Esophagus squamous epithelium (tissue), 5 donors: ENCODE data around the gene KIAA0930. TPM values are rescaled to one million over a fixed set of nuclear protein-coding genes. Genes with fewer than 3 reads are reported as not detected.
"Not testable (repeated sequence)": the region's sequence is repeated elsewhere in the genome, so short reads cannot be mapped to it uniquely, and the experiment has no call there.

Source experiments
- DNase-seq: peaks from one replicate; lab custom pipeline; 2025; lab: John Stamatoyannopoulos, UW
- H3K27ac ChIP-seq, 4 donors: fragments of 200-600 bp; sonication (generic); one replicate each; pipeline ENCODE4 v1.5.1; 2016 to 2019; ENCODE audit warnings: mild to moderate bottlenecking in 1 of 4
- H3K27me3 ChIP-seq, 4 donors: fragments of 200-600 bp; sonication (generic); 1 replicate in 3 of 4; 2 replicates in 1 of 4; pipeline versions ENCODE4 v1.5.1 to v1.6.0; 2017 to 2021; ENCODE audit warnings: antibody characterized with exemption in 1 of 4
- H3K36me3 ChIP-seq, 3 donors: fragments of 200-600 bp; sonication (generic); one replicate each; pipeline ENCODE4 v1.5.1; 2016 to 2019
- H3K4me1 ChIP-seq, 3 donors: fragments of 200-600 bp; sonication (generic); one replicate each; pipeline ENCODE4 v1.5.1; 2017 to 2019
- H3K4me3 ChIP-seq, 4 donors: fragments of 200-600 bp; sonication (generic); 1 replicate in 3 of 4; 2 replicates in 1 of 4; pipeline ENCODE4 v1.5.1; 2016 to 2019; ENCODE audit warnings: mild to moderate bottlenecking in 2 of 4, moderate library complexity in 1 of 4
- H3K9me3 ChIP-seq, 3 donors: fragments of 200-600 bp; sonication (generic); one replicate each; pipeline ENCODE4 v1.5.1; 2016 to 2019
- POLR2A ChIP-seq, 4 donors: fragments of 450-650 bp; IDR thresholded peaks; one replicate each; pipeline ENCODE4 v1.6.1; 2017; ENCODE audit warnings: antibody characterized with exemption in 4 of 4, mild to moderate bottlenecking in 4 of 4, moderate library complexity in 3 of 4
- WGBS, 2 donors: methylation state at CpG; one replicate each; pipeline ENCODE4 v1.1.5; 2018; 5-methylcytosine and 5-hydroxymethylcytosine counted together
- intact Hi-C: fragments of 100-400 bp; cut with DNase I; formaldehyde crosslinking; loops from one replicate; pipeline ENCODE4 v1.15.0; 2022
- total RNA-seq, 4 donors: library from RNA; depleted of rRNA; stranded (reverse); fragments of >200 nt; gene quantifications; one replicate each; pipeline ENCODE4 v1.1.0, GENCODE V29; 2016
- TF ChIP-seq, protein P1 (sequence below), 6 experiments: fragments of 450-650 bp in 4 of 6; fragments of 200-600 bp in 2 of 6; sonication (generic) in 2 of 6; IDR thresholded peaks; one replicate each; pipeline ENCODE4 v1.5.1; 2016 to 2019; ENCODE audit warnings: antibody characterized with exemption in 6 of 6, mild to moderate bottlenecking in 4 of 6, moderate library complexity in 4 of 6
- donor health status: DM: yes; HTN: yes; CAD: no.

The KIAA0930 gene
- total RNA-seq, 4 donors from 2014 or later, result 33.1 to 40.2 (median 38.1) TPM

DNA sequence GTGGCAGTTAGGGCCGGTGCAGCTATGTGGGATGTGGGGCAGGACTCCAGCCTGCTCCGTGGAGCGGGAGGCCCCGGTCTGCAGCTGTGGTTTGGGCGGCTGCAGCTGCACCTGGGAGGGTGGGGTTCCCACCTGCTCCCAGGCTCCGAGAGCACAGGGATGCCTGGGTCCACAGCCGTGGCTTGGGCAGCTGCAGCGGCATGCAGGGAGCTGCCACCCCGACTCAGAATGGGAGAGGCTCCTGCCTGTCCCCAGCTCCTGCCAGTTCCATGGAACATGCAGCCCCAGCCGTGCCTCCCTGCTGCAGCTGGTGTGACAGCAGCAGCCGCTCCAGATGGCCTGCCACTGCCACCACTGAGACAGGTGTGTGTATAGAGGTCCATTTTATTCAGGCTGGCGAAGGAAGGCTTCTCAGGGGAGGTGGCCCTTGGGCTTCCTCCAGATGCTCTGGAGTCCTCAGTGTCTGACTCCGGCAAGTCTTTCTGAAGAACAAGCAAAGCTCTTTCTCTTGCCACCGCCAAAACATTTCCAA is 22.3 kb upstream of the KIAA0930 start:
- peak overlapping the region in 3 of 4 donors; percentile 9 to 59 (median 55) for H3K27ac ChIP-seq
- H3K27me3 ChIP-seq, result no peaks in the 10 kb centered on the region
- no peaks in the 10 kb centered on the region for H3K36me3 ChIP-seq
- H3K9me3 ChIP-seq, result no peaks in the 10 kb centered on the region
- H3K4me1 ChIP-seq, result peaks cover 15 to 24% (median 16%) of the 10 kb centered on the region in 3 donors
- 60% methylated on average over 1 of the region's 14 CpGs; no CpG with 5 or more reads in 1 of the 2 donors for whole genome bisulfite sequencing, 2 donors
- H3K4me3 ChIP-seq, result no peak overlapping the region
- no peak for TF ChIP-seq POLR2A (IDR thresholded peaks at IDR 0.05)
- TF ChIP-seq, protein P1, sequence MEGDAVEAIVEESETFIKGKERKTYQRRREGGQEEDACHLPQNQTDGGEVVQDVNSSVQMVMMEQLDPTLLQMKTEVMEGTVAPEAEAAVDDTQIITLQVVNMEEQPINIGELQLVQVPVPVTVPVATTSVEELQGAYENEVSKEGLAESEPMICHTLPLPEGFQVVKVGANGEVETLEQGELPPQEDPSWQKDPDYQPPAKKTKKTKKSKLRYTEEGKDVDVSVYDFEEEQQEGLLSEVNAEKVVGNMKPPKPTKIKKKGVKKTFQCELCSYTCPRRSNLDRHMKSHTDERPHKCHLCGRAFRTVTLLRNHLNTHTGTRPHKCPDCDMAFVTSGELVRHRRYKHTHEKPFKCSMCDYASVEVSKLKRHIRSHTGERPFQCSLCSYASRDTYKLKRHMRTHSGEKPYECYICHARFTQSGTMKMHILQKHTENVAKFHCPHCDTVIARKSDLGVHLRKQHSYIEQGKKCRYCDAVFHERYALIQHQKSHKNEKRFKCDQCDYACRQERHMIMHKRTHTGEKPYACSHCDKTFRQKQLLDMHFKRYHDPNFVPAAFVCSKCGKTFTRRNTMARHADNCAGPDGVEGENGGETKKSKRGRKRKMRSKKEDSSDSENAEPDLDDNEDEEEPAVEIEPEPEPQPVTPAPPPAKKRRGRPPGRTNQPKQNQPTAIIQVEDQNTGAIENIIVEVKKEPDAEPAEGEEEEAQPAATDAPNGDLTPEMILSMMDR (IDR thresholded peaks at IDR 0.05), result no peak
- no peak for DNase-seq
- intact Hi-C loops, result no loop called here

DNA sequence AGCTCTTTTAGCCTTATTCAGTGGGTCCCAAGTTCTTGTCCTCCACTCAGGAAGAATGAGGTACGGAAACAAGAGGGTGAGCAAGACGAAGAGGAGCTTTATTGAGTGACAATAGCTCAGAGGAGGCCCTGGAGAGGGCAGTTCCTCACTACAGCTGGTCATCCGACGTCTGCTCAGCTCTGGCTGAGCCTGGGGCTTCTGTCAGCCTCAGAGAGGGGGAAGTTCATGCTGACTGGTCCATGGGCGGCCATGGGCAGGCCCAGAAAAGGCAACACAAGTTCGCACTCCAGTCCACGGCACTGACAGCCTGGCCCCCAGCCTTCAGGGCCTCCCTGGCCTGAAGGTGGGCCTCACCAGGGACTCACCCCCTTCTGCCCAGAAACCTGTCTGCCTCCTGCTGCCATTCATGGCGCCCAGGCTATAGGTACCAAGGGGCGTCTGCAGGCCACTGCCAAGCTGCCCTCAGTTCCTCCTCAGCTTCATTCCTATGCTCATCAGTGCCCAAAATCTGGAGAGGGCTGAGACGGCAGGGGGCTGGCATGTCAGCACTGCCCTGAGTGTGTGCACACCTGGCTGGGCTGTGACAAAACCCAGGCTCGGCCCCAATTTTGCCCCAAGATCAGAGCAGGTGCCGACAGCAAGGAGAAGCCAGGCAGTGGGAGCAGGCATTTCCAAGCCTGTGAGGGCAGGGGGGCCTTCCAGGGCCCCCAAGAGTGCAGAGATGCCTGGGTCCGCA is 21.7 kb upstream of the KIAA0930 start:
- Histone ChIP-seq H3K4me3 (no peak overlapping the region), H3K27me3 (no peaks in the 10 kb centered on the region), H3K27ac (peak overlapping the region in 1 of 4 donors; percentile 2), H3K36me3 (no peaks in the 10 kb centered on the region), H3K9me3 (no peaks in the 10 kb centered on the region), H3K4me1 (peaks cover 14 to 20% (median 14%) of the 10 kb centered on the region in 3 donors)
- TF ChIP-seq POLR2A (IDR thresholded peaks at IDR 0.05), result no peak
- TF ChIP-seq, protein P1 (IDR thresholded peaks at IDR 0.05), result no peak
- WGBS, 2 donors, result 73 to 80% methylated on average over 1 to 3 of the region's 13 CpGs
- no peak for DNase-seq
- intact Hi-C loops, result no loop called here

DNA sequence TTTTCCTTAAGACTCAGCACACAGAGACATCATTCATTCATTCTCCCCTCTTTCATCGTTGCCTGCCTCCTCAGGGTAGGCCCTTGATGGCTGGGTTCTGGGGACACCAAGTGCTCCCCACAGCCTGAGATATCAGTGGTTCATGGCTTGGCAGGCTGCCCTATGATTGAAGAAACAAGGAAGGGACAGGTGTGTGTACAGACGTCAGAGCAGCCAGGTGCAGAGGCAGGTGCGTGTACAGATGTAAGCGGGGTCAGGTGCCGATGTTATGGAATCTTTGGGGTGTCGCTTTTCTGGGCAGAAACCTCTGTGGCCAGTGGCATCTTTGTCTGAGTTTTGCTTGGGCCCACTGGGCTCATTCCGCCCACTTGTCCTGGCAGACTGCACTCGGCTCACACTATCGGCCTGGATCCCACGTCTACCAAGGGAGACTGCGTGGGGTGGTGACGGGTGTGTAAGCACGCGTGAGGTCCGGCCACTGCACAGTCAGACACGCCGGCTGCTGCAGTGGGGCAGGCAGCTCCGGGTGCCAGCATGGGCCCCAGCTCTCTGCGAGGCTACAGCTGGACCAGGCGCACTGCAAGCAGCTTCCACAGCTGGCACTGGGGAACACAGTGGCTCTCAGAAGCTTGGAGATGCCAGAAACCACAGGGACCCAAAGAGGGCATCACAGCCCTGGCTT is 20.9 kb upstream of the KIAA0930 start:
- DNase-seq, result no peak
- TF ChIP-seq POLR2A (IDR thresholded peaks at IDR 0.05), result no peak
- TF ChIP-seq, protein P1 (IDR thresholded peaks at IDR 0.05), result no peak
- H3K4me3 ChIP-seq, result no peak overlapping the region

DNA sequence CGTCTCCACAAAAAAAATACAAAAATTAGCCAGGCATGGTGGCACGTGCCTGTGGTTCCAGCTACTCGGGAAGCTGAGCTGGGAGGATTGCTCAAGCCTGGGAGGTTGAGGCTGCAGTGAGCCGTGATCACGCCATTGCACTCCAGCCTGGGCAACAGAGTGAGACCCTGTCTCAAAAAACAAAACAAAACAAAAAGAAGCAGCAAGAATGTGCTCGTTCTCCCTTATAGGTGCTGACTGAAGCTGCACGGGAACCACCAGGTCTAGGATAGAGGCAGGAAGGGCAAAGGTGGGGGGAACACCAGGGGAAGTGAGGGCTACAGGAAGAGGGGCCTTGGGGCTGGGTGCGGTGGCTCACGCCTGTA is 19.7 kb upstream of the KIAA0930 start:
- H3K9me3 ChIP-seq, H3K27ac ChIP-seq, intact Hi-C loops, DNase-seq, H3K27me3 ChIP-seq, H3K36me3 ChIP-seq, H3K4me3 ChIP-seq: not testable (repeated sequence)
- WGBS, 2 donors, result 71 to 77% methylated on average over 8 to 9 of the region's 9 CpGs
- peaks cover 14 to 20% (median 14%) of the 10 kb centered on the region in 3 donors for H3K4me1 ChIP-seq

More for the DNA sequence above, 20.9 kb upstream of the KIAA0930 start:
- peaks cover 14 to 20% (median 14%) of the 10 kb centered on the region in 3 donors for H3K4me1 ChIP-seq
- no peaks in the 10 kb centered on the region for H3K36me3 ChIP-seq
- H3K9me3 ChIP-seq, result no peaks in the 10 kb centered on the region
- intact Hi-C loops, result no loop called here
- WGBS, 2 donors, result 85 to 87% methylated on average over 7 to 16 of the region's 20 CpGs
- peak overlapping the region in 1 of 4 donors; percentile 2 for H3K27ac ChIP-seq
- no peaks in the 10 kb centered on the region for H3K27me3 ChIP-seq

DNA sequence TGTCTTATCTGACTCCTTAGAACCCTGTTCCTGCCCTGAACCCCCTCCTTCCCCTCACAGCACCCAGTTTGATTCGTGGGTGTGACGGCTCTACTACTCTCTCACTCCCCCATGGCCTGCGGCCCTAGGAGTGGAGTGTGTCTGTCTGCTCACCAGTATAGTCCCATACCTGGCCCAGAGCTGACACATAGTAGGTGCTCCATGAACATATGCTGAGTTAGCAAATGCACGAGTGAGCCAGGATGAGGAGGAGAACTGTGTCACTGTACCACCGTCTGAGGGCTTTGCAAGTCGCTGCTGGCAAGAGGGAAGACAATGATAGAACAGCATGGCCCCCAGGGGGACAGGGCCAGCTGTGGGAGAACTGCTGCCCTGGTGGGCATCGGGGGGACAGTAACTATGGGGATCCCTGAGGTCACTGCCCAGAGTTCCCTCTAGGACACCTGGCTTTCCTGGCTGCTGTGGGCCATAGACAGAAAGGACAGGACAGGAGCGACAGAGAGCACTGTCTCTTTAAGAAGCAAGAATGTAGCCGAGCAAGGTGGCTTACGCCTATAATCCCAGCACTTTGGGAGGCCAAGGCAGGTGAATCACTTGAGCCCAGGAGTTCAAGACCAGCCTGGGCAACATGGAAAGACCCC is 19.2 kb upstream of the KIAA0930 start:
- Histone ChIP-seq H3K27ac (no peak overlapping the region), H3K36me3 (no peaks in the 10 kb centered on the region), H3K9me3 (no peaks in the 10 kb centered on the region), H3K27me3 (no peaks in the 10 kb centered on the region), H3K4me3 (no peak overlapping the region), H3K4me1 (peaks cover 14 to 20% (median 14%) of the 10 kb centered on the region in 3 donors)
- no peak for DNase-seq
- 54 to 67% methylated on average over 5 to 8 of the region's 10 CpGs for WGBS, 2 donors
- intact Hi-C loops, result loop anchor here (10.0 kb wide), 1 partner anchor 155 kb away; no protein-coding TSS in a partner anchor
- no peak for TF ChIP-seq POLR2A (IDR thresholded peaks at IDR 0.05)
- TF ChIP-seq, protein P1 (IDR thresholded peaks at IDR 0.05), result no peak

DNA sequence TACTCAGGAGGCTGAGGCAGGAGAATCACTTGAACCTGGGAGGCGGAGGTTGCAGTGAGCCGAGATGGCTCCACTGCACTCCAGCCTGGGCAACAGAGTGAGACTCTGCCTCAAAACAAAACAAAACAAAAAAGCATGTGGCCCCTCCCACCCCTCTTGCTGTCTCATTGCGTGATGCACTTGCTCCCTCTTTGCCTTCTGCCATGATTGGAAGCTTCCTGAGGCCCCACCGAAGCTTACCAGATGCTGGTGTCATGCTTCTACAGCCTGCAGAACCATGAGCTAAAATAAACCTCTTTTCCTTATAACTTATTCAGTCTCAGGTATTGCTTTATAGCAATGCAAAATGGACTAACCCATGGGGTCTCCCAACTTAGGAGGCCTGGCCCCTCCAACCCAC is 17.2 kb upstream of the KIAA0930 start:
- H3K36me3 ChIP-seq, H3K9me3 ChIP-seq, DNase-seq, H3K4me1 ChIP-seq, H3K4me3 ChIP-seq, H3K27ac ChIP-seq, H3K27me3 ChIP-seq: not testable (repeated sequence)
- whole genome bisulfite sequencing, 2 donors, result 93 to 100% methylated on average over 3 to 4 of the region's 4 CpGs
- intact Hi-C loops, result loop anchor here (10.0 kb wide), 1 partner anchor 153 kb away; no protein-coding TSS in a partner anchor
